ENCODE results near the gene SPINT2. TPM values are rescaled to one million over a fixed set of nuclear protein-coding genes. Genes with fewer than 3 reads are reported as not detected.

Gene SPINT2
- total RNA-seq, 3 donors from 2014 or later, result 15.6 to 27.5 (median 20.6) TPM

Other genes with a start within 250 kb of the SPINT2 start
- under 1 TPM; 0.40 to 0.45 (median 0.43) TPM for gene DPF1, start 40.4 kb upstream of the SPINT2 start, total RNA-seq
- gene PPP1R14A, start 8.2 kb upstream of the SPINT2 start, total RNA-seq, result 1 to 10 TPM in 1 of 3 donors, under 1 TPM in 2; 0.34 to 1.8 (median 0.46) TPM
- not detected for gene C19orf33, start 39.7 kb downstream of the SPINT2 start, total RNA-seq
- gene YIF1B, start 51.4 kb downstream of the SPINT2 start, total RNA-seq, result 10 to 100 TPM; 48.0 to 60.1 (median 50.4) TPM
- 10 to 100 TPM in 1 of 3 donors, 1 to 10 TPM in 2; 9.2 to 10.9 (median 9.8) TPM for gene KCNK6, start 55.3 kb downstream of the SPINT2 start, total RNA-seq
- gene CATSPERG, start 71.3 kb downstream of the SPINT2 start, total RNA-seq, result 1 to 10 TPM; 2.4 to 3.1 (median 3.0) TPM
- 100 to 1,000 TPM; 331 to 368 (median 337) TPM for gene PSMD8, start 110.0 kb downstream of the SPINT2 start, total RNA-seq
- gene GGN, start 123.5 kb downstream of the SPINT2 start, total RNA-seq, result under 1 TPM in 2 of 3 donors, not detected in 1; 0.11 TPM
- gene SPRED3, start 124.1 kb downstream of the SPINT2 start, total RNA-seq, result under 1 TPM; 0.46 to 0.74 (median 0.57) TPM
- gene FAM98C, start 138.5 kb downstream of the SPINT2 start, total RNA-seq, result 10 to 100 TPM; 22.7 to 27.5 (median 24.5) TPM
- 1 to 10 TPM in 2 of 3 donors, under 1 TPM in 1; 0.66 to 1.4 (median 1.2) TPM for gene RASGRP4, start 161.6 kb downstream of the SPINT2 start, total RNA-seq
- gene RYR1, start 169.1 kb downstream of the SPINT2 start, total RNA-seq, result 1 to 10 TPM; 2.3 to 3.9 (median 3.2) TPM